Esophagus muscularis mucosa (tissue), 3 donors: ENCODE results near the gene TMEM9B.

Experiments used
- POLR2A ChIP-seq: fragments of 450-650 bp; IDR thresholded peaks from one replicate; pipeline ENCODE4 v1.6.1; 2017; ENCODE audit warnings: antibody characterized with exemption, moderate library complexity, mild to moderate bottlenecking, low read depth
- TF ChIP-seq, protein P1 (sequence below), 3 experiments: fragments of 200-600 bp in 2 of 3; fragments of 450-650 bp in 1 of 3; sonication (generic) in 2 of 3; IDR thresholded peaks; one replicate each; pipeline ENCODE4 v1.5.1; 2017 to 2019; ENCODE audit warnings: antibody characterized with exemption in 3 of 3, mild to moderate bottlenecking in 2 of 3, moderate library complexity in 1 of 3

DNA sequence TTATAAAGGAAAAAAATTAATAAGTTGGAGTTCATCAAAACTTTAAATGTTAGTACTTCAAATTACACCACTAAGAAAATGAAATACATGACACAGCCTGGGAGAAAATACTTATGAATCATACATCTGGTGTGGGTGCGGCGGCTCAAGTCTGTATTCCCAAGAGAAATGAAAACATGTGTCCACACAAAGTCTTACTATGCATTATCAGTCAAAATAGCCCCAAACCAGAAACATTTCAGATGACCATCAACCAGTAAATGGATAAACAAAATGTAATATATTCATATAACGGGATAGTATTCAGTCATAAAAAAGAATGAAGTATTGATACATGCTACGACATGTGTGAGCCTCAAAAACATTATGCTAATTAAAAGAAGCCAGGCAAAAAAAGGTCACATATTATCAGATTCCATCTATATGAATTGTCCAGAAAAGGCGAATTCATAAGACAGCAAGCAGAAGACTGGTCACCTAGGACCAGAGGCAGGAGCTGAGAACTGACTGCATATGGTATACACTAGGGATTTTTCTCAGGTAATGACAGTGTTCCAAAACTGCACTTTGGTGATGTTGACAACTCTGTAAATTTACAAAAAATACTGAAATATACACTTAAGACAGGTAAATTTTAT is 58.6 kb downstream of the TMEM9B start:
- TF ChIP-seq, protein P1, sequence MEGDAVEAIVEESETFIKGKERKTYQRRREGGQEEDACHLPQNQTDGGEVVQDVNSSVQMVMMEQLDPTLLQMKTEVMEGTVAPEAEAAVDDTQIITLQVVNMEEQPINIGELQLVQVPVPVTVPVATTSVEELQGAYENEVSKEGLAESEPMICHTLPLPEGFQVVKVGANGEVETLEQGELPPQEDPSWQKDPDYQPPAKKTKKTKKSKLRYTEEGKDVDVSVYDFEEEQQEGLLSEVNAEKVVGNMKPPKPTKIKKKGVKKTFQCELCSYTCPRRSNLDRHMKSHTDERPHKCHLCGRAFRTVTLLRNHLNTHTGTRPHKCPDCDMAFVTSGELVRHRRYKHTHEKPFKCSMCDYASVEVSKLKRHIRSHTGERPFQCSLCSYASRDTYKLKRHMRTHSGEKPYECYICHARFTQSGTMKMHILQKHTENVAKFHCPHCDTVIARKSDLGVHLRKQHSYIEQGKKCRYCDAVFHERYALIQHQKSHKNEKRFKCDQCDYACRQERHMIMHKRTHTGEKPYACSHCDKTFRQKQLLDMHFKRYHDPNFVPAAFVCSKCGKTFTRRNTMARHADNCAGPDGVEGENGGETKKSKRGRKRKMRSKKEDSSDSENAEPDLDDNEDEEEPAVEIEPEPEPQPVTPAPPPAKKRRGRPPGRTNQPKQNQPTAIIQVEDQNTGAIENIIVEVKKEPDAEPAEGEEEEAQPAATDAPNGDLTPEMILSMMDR (IDR thresholded peaks at IDR 0.05): no peak
- TF ChIP-seq POLR2A: no peak
